Nephron progenitor cell (in vitro differentiated cells): ENCODE results near the gene BORCS6.

Experiments
- DNase-seq: peaks from one replicate; pipeline ENCODE4 v3.0.0; 2021
- H3K27ac Mint-ChIP-seq: 2 replicates; pipeline ENCODE4 v1.8.0; 2021; ENCODE audit warnings: mild to moderate bottlenecking, moderate library complexity, mixed read lengths
- H3K27me3 Mint-ChIP-seq: 2 replicates; pipeline ENCODE4 v1.8.0; 2021; ENCODE audit warnings: mild to moderate bottlenecking, low read depth, mixed read lengths; ENCODE audit not compliant: poor library complexity
- H3K36me3 Mint-ChIP-seq: 2 replicates; pipeline ENCODE4 v1.8.0; 2021; ENCODE audit warnings: low read depth, mixed read lengths
- H3K4me1 Mint-ChIP-seq: 2 replicates; pipeline ENCODE4 v1.8.0; 2021; ENCODE audit warnings: mixed read lengths
- H3K4me3 Mint-ChIP-seq: 2 replicates; pipeline ENCODE4 v1.8.0; 2021; ENCODE audit warnings: mild to moderate bottlenecking, moderate library complexity, mixed read lengths
- H3K9me3 Mint-ChIP-seq: 2 replicates; pipeline ENCODE4 v1.8.0; 2021; ENCODE audit warnings: mild to moderate bottlenecking, moderate library complexity, mixed read lengths
- TF ChIP-seq, protein P1 (sequence below): fragments of 200-600 bp; sonication (generic); IDR thresholded peaks from 2 replicates; pipeline ENCODE4 v1.5.0; 2021; ENCODE audit warnings: antibody characterized with exemption

The BORCS6 gene

DNA sequence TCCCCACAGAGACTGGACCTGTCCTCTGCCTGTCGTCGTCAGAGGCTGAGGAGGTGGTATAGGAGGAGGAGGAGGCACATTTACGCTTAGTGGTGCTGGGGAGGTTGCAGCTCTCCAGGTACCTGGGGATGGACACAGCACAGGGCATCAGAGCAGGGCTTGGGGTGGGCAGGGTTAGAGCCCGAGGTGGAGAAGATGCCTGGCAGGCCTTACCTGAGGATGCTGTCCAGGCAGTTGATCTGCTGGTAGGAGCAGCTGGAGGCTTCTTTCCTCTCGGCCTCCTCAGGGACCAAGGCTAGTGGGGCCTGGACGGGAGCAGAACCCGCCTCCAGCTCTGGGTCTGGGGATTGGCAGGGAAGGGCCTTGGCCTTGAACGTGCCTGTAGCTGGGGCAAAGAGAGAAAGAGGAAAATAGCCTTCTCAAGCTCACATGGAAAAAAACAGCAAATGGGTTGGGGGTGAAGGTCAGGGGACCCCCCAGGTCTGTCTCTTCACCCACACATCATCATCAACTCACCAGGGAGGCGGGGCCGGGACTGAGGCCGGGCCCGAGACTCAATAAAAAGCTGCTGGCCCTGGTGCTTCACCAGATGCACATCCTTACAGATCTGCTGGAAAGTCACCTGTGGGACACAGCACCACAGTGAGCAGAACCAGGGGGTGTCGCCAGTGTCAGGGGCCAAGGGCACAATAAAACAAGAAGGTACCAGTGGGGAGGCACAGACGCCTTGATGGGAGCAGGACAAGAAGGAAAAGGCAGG, 43.4 kb downstream of the BORCS6 start:
- no peaks in the 10 kb centered on the region for H3K9me3 Mint-ChIP-seq

DNA sequence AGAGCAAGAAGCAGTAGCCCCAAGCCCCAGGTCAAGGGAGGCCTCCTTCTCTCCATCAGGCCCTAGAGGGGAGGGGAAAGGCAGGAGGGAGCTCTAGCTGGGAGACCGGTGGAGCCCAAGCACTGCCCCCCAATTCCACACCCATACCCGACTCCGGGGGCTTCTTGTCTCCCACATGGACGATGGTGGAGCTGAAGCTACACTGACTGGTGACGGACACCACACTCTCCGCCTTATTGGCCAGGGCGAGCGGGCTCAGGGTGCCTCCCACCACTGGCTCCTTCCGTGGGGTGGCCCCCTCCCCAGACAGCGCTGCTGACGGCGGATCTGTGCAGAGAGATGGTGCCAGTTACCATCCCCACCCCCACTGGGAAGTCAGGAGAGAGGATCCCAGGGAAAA, 44.2 kb downstream of the BORCS6 start:
- H3K4me3 Mint-ChIP-seq, result no peak overlapping the region
- H3K27ac Mint-ChIP-seq, result no peak overlapping the region
- H3K36me3 Mint-ChIP-seq, result peaks cover 45% of the 10 kb centered on the region
- TF ChIP-seq, protein P1, sequence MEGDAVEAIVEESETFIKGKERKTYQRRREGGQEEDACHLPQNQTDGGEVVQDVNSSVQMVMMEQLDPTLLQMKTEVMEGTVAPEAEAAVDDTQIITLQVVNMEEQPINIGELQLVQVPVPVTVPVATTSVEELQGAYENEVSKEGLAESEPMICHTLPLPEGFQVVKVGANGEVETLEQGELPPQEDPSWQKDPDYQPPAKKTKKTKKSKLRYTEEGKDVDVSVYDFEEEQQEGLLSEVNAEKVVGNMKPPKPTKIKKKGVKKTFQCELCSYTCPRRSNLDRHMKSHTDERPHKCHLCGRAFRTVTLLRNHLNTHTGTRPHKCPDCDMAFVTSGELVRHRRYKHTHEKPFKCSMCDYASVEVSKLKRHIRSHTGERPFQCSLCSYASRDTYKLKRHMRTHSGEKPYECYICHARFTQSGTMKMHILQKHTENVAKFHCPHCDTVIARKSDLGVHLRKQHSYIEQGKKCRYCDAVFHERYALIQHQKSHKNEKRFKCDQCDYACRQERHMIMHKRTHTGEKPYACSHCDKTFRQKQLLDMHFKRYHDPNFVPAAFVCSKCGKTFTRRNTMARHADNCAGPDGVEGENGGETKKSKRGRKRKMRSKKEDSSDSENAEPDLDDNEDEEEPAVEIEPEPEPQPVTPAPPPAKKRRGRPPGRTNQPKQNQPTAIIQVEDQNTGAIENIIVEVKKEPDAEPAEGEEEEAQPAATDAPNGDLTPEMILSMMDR, result no peak
- H3K27me3 Mint-ChIP-seq, result peaks cover 2% of the 10 kb centered on the region
- DNase-seq, result no peak
- no peaks in the 10 kb centered on the region for H3K9me3 Mint-ChIP-seq
- H3K4me1 Mint-ChIP-seq, result peaks cover 5% of the 10 kb centered on the region

More for the DNA sequence above, 43.4 kb downstream of the BORCS6 start:
- Mint-ChIP-seq H3K27me3 (peaks cover 2% of the 10 kb centered on the region), H3K4me3 (no peak overlapping the region), H3K4me1 (peaks cover 8% of the 10 kb centered on the region), H3K36me3 (peaks cover 38% of the 10 kb centered on the region), H3K27ac (no peak overlapping the region)
- TF ChIP-seq, protein P1, result no peak
- DNase-seq, result no peak

DNA sequence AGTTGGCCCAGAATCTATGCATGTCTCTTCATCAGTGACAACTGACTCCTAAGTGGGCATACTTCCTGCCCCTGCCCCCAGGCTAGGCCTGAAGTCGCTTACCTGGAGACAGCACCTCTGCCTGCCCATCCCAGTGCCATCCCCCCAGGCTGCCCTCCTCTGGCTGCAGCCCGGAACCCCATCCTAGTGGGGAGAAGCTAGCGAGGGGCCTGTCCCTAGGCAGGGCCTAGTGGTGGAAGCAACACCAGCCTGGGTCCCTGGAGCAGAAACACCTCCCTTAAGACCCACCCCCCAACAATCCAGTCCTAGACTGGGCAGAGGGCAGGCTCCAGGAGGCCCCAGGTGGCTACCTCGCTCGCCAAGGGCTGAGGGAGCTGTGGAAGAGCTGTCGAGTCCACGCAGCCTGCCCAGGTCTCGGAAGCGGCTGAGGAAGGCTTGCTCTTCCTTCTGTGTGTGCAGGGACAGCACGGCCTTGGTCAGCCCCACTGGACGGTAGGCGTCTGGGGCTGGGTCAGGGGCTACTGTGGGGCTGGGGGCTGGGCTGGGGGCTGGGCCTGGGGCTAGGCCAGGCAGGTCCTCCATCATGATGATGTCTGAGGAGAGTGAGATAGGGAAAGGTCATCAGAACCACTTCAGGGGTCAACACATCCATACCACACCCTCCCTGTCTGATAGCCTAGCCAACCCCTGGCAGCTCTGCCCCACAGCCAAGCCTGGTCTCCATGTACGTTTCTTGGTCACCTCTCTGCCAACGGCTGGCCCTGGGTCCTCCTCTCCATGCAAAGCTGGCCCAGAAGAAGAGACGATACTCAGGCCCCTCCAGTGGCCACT, 45.4 kb downstream of the BORCS6 start:
- H3K4me3 Mint-ChIP-seq, result no peak overlapping the region
- H3K27me3 Mint-ChIP-seq, result peaks cover 2% of the 10 kb centered on the region
- no peaks in the 10 kb centered on the region for H3K4me1 Mint-ChIP-seq
- DNase-seq, result no peak
- TF ChIP-seq, protein P1, result no peak
- no peaks in the 10 kb centered on the region for H3K9me3 Mint-ChIP-seq
- H3K36me3 Mint-ChIP-seq, result peaks cover 46% of the 10 kb centered on the region
- H3K27ac Mint-ChIP-seq, result no peak overlapping the region

DNA sequence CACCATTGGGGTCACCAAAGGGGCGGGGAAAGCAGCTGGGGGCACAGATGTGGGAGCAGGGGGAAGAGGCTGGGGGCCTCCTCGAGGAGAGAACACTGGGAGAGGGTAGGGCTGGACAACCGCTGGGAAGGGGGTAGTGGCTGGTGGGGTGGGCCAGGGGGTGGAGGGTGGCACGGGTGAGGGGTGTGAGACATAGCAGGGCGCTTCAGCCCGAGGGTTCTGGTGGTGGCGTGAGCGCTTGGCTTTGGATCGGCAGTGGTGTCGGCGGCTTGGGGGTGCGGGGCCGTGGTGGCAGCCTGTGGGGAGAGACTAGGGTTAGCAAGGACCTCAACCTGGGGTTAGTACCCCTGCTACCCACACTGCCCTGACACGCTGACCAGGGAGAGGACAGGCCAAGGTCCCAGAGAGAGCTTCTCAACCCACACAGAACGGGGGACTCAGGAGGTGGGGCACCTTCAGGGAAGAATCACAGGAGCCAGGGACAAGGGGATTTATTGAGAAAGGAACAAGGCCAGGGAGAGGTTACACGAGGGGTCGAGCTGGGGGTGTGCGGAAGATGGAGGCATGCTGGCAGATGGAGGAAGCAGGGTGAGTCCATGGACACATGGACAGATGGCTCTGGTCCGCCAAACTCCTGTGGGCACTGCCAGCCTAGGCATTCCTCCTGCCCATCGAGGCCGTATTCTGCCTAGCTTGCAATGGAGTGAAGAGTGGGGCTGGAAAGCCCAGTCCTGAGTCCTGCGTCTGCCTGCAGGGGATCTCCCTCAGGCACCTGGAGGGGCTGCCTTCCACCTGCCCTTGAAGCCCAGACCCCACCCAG, 46.2 kb downstream of the BORCS6 start:
- H3K27ac Mint-ChIP-seq, result no peak overlapping the region
- H3K36me3 Mint-ChIP-seq, result peaks cover 42% of the 10 kb centered on the region
- no peaks in the 10 kb centered on the region for H3K4me1 Mint-ChIP-seq
- H3K27me3 Mint-ChIP-seq, result peaks cover 2% of the 10 kb centered on the region
- DNase-seq, result no peak
- TF ChIP-seq, protein P1, result no peak
- H3K9me3 Mint-ChIP-seq, result no peaks in the 10 kb centered on the region
- H3K4me3 Mint-ChIP-seq, result no peak overlapping the region

DNA sequence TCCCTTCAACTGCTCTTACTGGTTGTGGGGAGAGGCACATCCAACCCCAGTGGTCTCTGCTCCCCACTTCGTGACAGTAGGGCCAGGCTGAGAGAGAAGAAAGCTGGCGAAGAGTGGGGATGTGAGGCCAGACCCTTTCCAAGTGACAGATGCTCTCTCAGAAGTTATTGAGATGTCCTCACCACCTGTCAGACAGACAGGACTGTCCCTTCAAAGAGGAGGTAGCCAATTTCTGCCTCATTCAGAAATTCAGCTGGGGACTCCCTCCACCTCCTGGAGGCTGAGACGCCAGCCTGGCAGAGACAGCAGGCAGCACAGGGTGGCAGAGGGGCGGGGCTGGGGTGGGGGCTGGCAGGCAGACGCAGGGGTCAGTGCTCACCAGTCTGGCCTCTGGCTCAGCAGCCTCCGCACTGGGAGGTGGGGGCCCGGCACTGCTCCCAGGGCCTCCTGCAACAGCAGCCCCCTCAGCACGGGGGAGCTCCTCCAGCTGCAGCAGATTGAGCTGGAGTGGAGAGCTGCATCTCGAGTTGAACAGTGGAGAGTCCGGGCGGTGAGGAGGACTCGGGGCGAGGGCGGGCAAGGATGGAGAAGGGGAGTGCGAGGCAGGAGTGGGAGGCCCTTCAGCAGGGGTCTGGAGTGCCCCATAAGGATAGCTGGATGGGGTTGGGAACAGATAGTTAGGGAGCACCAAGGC, 46.9 kb downstream of the BORCS6 start:
- Mint-ChIP-seq H3K36me3 (peaks cover 35% of the 10 kb centered on the region), H3K9me3 (no peaks in the 10 kb centered on the region), H3K27ac (no peak overlapping the region), H3K27me3 (peaks cover 2% of the 10 kb centered on the region), H3K4me3 (no peak overlapping the region), H3K4me1 (no peaks in the 10 kb centered on the region)
- no peak for DNase-seq
- TF ChIP-seq, protein P1, result no peak
